ENCODE data around the gene TYK2. TPM values are rescaled to one million over a fixed set of nuclear protein-coding genes. Genes with fewer than 3 reads are reported as not detected.

TYK2 gene
- total and polyA plus RNA-seq, 2 of the 13 experiments (the other 11 are each of a cell fraction or from before 2014, with no cell fraction given): 38.8 to 60.1 TPM

GRCh38 chr19:10416380-10417257 lies 36.2 kb upstream of the TYK2 start (continued):
- TF ChIP-seq MIER3 (CRISPR knock-in tag; IDR thresholded peaks at IDR 0.05; ENCODE audit: borderline replicate concordance) (peak; percentile 78; the same call in 1 of the 2 replicates), MAFG (CRISPR knock-in tag; IDR thresholded peaks at IDR 0.05) (no peak), KLF12 (CRISPR knock-in tag; IDR thresholded peaks at IDR 0.05; ENCODE audit: borderline replicate concordance) (peak; percentile 34; the same call in 1 of the 2 replicates), ZNF382 (CRISPR knock-in tag; IDR thresholded peaks at IDR 0.05; ENCODE audit: borderline replicate concordance) (no peak), KLF13 (CRISPR knock-in tag; IDR thresholded peaks at IDR 0.05) (0 out of 2 replicates have a peak, but pooled peaks have one; percentile 59), SIX4 (CRISPR knock-in tag; IDR thresholded peaks at IDR 0.05) (no peak), ZNF264 (CRISPR knock-in tag; IDR thresholded peaks at IDR 0.05) (0 out of 2 replicates have a peak, but pooled peaks have one; percentile 64), ZNF605 (CRISPR knock-in tag; IDR thresholded peaks at IDR 0.05) (peak; percentile 81; the same call in 1 of the 2 replicates), ZNF747 (CRISPR knock-in tag; IDR thresholded peaks at IDR 0.05; ENCODE audit: borderline replicate concordance) (peak; percentile 61), CC2D1A (CRISPR knock-in tag; IDR thresholded peaks at IDR 0.05) (0 out of 2 replicates have a peak, but pooled peaks have one; percentile 71), ZNF850 (CRISPR knock-in tag; conservative IDR thresholded peaks at IDR 0.05) (0 out of 2 replicates have a peak, but pooled peaks have one; percentile 50), ZNF20 (CRISPR knock-in tag; IDR thresholded peaks at IDR 0.05) (no peak), ZNF775 (CRISPR knock-in tag; IDR thresholded peaks at IDR 0.05; ENCODE audit: borderline replicate concordance) (no peak), CREB1 (IDR thresholded peaks at IDR 0.05) (peak; percentile 100), CREB1 (CRISPR knock-in tag; IDR thresholded peaks at IDR 0.05) (peak; percentile 99), BRD4 (CRISPR knock-in tag; IDR thresholded peaks at IDR 0.05) (0 out of 2 replicates have a peak, but pooled peaks have one; percentile 45), GTF2F1 (IDR thresholded peaks at IDR 0.05; ENCODE audit: low read length) (0 out of 2 replicates have a peak, but pooled peaks have one; percentile 34), CSRNP1 (CRISPR knock-in tag; IDR thresholded peaks at IDR 0.05) (peak; percentile 48), MLLT10 (CRISPR knock-in tag; IDR thresholded peaks at IDR 0.05) (no peak), DDIT3 (CRISPR knock-in tag; IDR thresholded peaks at IDR 0.05) (0 out of 2 replicates have a peak, but pooled peaks have one; percentile 42), MIER2 (CRISPR knock-in tag; IDR thresholded peaks at IDR 0.05) (0 out of 2 replicates have a peak, but pooled peaks have one; percentile 18), REST (IDR thresholded peaks at IDR 0.05; ENCODE audit: borderline replicate concordance in 1 of 2, low read depth in 1 of 2, low read length in 2 of 2) (no peak), MATR3 (CRISPR knock-in tag; IDR thresholded peaks at IDR 0.05) (no peak), NCOA2 (CRISPR knock-in tag; IDR thresholded peaks at IDR 0.05) (peak; percentile 31; the same call in 1 of the 2 replicates), IKZF4 (CRISPR knock-in tag; IDR thresholded peaks at IDR 0.05; ENCODE audit: borderline replicate concordance, low read depth, not compliant biosample characterization) (no peak)
